Effector memory CD8-positive, alpha-beta T cell (primary cell): ENCODE measurements around the gene ANTXR1.

Experiments
- ATAC-seq: fragments of 150-1000 bp; cut with Tn5 transposase; replicated peaks from 2 replicates; pipeline ENCODE4 v1.10.0; 2021; ENCODE audit warnings: mild to moderate bottlenecking, moderate library complexity
- DNase-seq, 3 experiments: peaks; one replicate each; pipeline ENCODE4 v3.0.0; 2021
- H3K27ac Mint-ChIP-seq, 2 donors: one replicate each; pipeline ENCODE4 v1.8.0; 2022; ENCODE audit warnings: mild to moderate bottlenecking in 2 of 2, mixed read lengths in 2 of 2, moderate library complexity in 2 of 2
- H3K27me3 Mint-ChIP-seq, 2 donors: one replicate each; pipeline ENCODE4 v1.8.0; 2022; ENCODE audit warnings: mixed read lengths in 2 of 2
- H3K36me3 Mint-ChIP-seq: one replicate; pipeline ENCODE4 v1.8.0; 2022; ENCODE audit warnings: mild to moderate bottlenecking, moderate library complexity, mixed read lengths; ENCODE audit not compliant: insufficient read depth
- H3K4me1 Mint-ChIP-seq, 2 donors: one replicate each; pipeline ENCODE4 v1.8.0; 2022; ENCODE audit warnings: low read depth in 2 of 2, mixed read lengths in 2 of 2
- H3K4me3 Mint-ChIP-seq, 2 donors: one replicate each; pipeline ENCODE4 v1.8.0; 2022; ENCODE audit warnings: mild to moderate bottlenecking in 2 of 2, mixed read lengths in 2 of 2, moderate library complexity in 2 of 2
- H3K9me3 Mint-ChIP-seq, 2 donors: one replicate each; pipeline ENCODE4 v1.8.0; 2022; ENCODE audit warnings: mixed read lengths in 2 of 2

Gene ANTXR1

GRCh38 chr2:69113627-69114026 lies 100.6 kb downstream of the ANTXR1 start:
- DNase-seq = no peak
- H3K4me1 Mint-ChIP-seq = no peaks in the 10 kb centered on the region

GRCh38 chr2:69114534-69114933 lies 101.6 kb downstream of the ANTXR1 start:
- H3K9me3 Mint-ChIP-seq = no peaks in the 10 kb centered on the region
- DNase-seq (no peak), ATAC-seq (no peak)
- H3K36me3 Mint-ChIP-seq = no peaks in the 10 kb centered on the region
- H3K27me3 Mint-ChIP-seq = peaks cover 24 to 56% of the 10 kb centered on the region in 2 donors
- no peaks in the 10 kb centered on the region for H3K4me1 Mint-ChIP-seq
- no peak overlapping the region for H3K27ac Mint-ChIP-seq
- H3K4me3 Mint-ChIP-seq = no peak overlapping the region

More at GRCh38 chr2:69113627-69114026, 100.6 kb downstream of the ANTXR1 start:
- Mint-ChIP-seq H3K27me3 (peaks cover 31 to 61% of the 10 kb centered on the region in 2 donors), H3K4me3 (no peak overlapping the region), H3K9me3 (no peaks in the 10 kb centered on the region), H3K36me3 (no peaks in the 10 kb centered on the region), H3K27ac (no peak overlapping the region)
- ATAC-seq = no peak

GRCh38 chr2:69116438-69116837 lies 103.5 kb downstream of the ANTXR1 start:
- Mint-ChIP-seq H3K4me3 (no peak overlapping the region), H3K36me3 (no peaks in the 10 kb centered on the region), H3K9me3 (no peaks in the 10 kb centered on the region), H3K27me3 (peaks cover 24 to 42% of the 10 kb centered on the region in 2 donors), H3K27ac (no peak overlapping the region), H3K4me1 (no peaks in the 10 kb centered on the region)
- no peak for DNase-seq
- no peak for ATAC-seq

DNA sequence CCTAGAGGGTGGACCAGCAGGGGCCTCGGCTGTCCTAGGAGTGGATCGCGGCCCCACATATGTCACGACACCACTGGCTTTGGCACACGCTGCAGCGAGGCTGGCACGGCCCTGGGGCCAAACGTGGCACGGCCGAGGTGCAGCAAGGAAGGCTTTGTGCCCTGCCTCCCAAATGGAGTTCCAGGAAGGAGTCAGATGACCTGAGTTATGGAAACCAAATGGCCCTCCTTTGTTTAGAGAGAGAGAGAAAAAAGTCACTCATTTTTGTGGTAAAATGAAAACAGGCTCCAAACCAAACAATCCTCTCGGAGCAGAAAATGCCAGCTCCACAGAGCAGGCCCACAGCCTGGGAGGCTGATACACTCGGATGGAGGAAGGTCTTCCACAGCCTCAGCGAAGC lies 105.6 kb downstream of the ANTXR1 start:
- H3K36me3 Mint-ChIP-seq = no peaks in the 10 kb centered on the region
- no peak overlapping the region for H3K4me3 Mint-ChIP-seq
- no peak for ATAC-seq
- DNase-seq = no peak
- H3K27me3 Mint-ChIP-seq = peaks cover 16 to 30% of the 10 kb centered on the region in 2 donors
- no peak overlapping the region for H3K27ac Mint-ChIP-seq
- H3K4me1 Mint-ChIP-seq = peaks cover 0 to 3% of the 10 kb centered on the region in 2 donors
- no peaks in the 10 kb centered on the region for H3K9me3 Mint-ChIP-seq

DNA sequence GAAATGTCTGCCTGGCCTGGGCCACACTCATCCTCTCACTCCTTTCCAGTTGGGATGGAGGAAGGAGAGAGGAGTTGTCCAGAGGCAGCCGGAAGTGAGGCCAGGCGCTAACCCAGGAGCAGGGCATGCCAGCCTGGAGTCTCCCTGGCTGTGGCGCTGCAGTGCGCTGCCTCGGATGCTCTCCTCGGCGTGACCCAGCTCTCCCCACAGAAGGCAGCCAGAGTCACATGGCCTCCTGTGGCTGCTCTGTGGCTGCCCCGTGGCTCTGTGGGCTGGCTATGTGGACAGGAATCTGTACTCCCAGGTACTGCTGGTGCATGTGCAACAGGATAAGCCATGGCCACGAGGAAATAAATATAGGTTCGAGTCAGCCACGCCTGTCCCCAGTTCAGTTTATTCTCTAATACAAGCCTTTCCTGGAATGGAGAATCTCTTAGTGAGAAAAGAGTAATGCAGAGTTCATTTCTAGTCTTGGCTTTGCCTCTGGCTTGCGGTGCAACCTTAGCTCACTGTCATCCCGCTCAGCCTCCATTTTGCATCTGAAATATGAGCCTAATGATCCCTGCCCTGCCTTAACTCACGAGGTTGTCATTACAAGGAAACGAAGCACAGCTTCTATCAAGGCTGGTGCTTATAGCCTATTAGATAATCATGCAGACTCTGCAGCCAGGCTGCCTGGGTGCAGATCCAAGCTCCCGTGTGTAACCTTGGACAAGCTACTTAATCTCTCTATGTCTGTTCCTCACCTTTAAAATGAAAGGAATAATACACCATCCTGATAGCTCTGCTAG lies 106.3 kb downstream of the ANTXR1 start:
- Mint-ChIP-seq H3K9me3 (no peaks in the 10 kb centered on the region), H3K4me3 (no peak overlapping the region), H3K27ac (no peak overlapping the region), H3K36me3 (no peaks in the 10 kb centered on the region), H3K27me3 (peaks cover 21 to 37% of the 10 kb centered on the region in 2 donors), H3K4me1 (peaks cover 0 to 3% of the 10 kb centered on the region in 2 donors)
- ATAC-seq (no peak), DNase-seq (no peak)

DNA sequence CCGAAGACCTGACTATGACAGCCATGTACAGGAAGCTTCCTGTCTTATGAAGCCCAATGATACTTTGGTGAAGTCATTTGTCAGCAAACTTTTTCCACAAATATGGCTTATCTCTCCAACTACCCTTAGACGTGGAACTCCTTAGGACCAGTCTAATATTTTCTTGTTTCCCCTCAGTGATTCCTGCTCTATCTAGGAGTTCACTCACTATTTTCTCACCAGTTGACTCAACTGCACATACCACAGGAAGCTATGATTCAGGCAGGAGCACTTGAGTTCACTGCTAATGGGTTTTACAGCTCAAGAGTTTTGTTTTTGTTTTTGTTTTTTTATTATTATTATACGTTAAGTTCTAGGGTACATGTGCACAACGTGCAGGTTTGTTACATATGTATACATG lies 109.3 kb downstream of the ANTXR1 start:
- Mint-ChIP-seq H3K36me3 (no peaks in the 10 kb centered on the region), H3K9me3 (no peaks in the 10 kb centered on the region), H3K4me3 (no peak overlapping the region), H3K4me1 (peaks cover 0 to 3% of the 10 kb centered on the region in 2 donors), H3K27ac (no peak overlapping the region), H3K27me3 (peaks cover 36 to 38% of the 10 kb centered on the region in 2 donors)
- ATAC-seq (no peak), DNase-seq (no peak)

- DNase-seq = no peak
Measured at GRCh38 chr2:69123182-69123581, 110.2 kb downstream of the ANTXR1 start.

DNA sequence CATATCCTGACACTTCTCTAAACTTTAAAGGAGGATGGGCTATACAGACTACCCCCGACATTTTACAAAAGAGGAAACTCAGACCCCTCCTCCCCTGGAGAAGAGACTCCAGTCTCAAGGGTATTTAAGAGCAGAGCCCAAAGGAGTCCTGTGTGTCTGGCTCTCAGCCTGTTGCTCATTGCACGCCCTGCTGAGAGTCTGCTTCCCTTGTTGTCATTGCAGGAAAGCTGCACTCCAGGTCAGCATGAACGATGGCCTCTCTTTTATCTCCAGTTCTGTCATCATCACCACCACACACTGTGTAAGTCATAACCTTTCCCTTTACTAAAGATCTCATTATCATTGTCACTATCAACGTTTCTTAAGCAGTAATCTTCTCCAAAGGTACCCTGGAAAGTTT lies 111.4 kb downstream of the ANTXR1 start:
- Mint-ChIP-seq H3K27ac (no peak overlapping the region), H3K4me1 (peaks cover 0 to 3% of the 10 kb centered on the region in 2 donors), H3K36me3 (no peaks in the 10 kb centered on the region), H3K4me3 (no peak overlapping the region), H3K9me3 (no peaks in the 10 kb centered on the region), H3K27me3 (peaks cover 36 to 43% of the 10 kb centered on the region in 2 donors)
- ATAC-seq = no peak
- no peak for DNase-seq

More at GRCh38 chr2:69123182-69123581, 110.2 kb downstream of the ANTXR1 start:
- H3K36me3 Mint-ChIP-seq = no peaks in the 10 kb centered on the region
- no peak overlapping the region for H3K4me3 Mint-ChIP-seq
- H3K9me3 Mint-ChIP-seq = no peaks in the 10 kb centered on the region
- no peak for ATAC-seq
- peaks cover 0 to 3% of the 10 kb centered on the region in 2 donors for H3K4me1 Mint-ChIP-seq
- peaks cover 42 to 43% of the 10 kb centered on the region in 2 donors for H3K27me3 Mint-ChIP-seq
- no peak overlapping the region for H3K27ac Mint-ChIP-seq

DNA sequence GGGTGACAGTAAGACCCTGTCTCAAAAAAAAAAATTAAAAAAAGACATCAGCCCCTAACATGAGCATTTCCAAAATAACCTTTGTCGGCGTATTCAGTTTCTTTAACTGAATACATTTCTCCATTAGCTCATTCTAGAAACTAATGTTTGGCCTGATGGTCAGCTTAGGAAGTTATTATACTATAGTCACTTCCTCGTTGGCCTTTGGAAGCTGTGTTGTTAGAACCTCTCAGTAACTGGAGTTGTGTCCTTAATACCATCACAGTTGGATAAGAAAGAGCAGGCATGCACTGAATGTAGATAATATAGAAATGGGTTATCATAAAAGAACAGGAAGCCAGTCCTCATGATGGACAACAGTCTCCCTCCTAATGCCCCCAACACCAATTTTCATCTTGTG lies 112.8 kb downstream of the ANTXR1 start:
- Mint-ChIP-seq H3K27ac (no peak overlapping the region), H3K4me1 (peaks cover 0 to 3% of the 10 kb centered on the region in 2 donors), H3K36me3 (no peaks in the 10 kb centered on the region), H3K27me3 (peaks cover 36 to 43% of the 10 kb centered on the region in 2 donors), H3K4me3 (no peak overlapping the region), H3K9me3 (no peaks in the 10 kb centered on the region)
- no peak for DNase-seq
- ATAC-seq = no peak

DNA sequence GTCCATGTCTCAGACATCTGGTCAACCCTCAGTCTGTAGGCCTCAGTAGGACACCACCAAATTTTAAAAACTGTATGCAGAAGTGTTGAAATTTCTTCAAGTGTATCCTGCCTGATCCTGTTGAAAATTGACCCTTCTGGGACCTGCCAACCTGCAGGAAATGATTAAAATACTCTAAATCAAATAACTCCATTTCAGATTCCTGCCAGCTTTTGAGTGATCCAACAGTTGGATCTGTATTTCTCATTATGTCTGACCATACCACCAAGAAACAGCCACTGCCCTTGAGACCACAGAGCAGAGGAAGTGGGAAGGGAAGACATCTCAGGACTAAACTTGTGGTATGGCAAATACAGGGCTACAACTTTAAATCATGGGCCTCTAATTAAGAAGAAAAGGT lies 113.4 kb downstream of the ANTXR1 start:
- Mint-ChIP-seq H3K9me3 (no peaks in the 10 kb centered on the region), H3K4me3 (no peak overlapping the region), H3K4me1 (peaks cover 0 to 3% of the 10 kb centered on the region in 2 donors), H3K27ac (no peak overlapping the region), H3K36me3 (no peaks in the 10 kb centered on the region), H3K27me3 (peaks cover 38% of the 10 kb centered on the region in 2 donors)
- ATAC-seq (no peak), DNase-seq (no peak)

- ATAC-seq (no peak), DNase-seq (no peak)
- no peaks in the 10 kb centered on the region for H3K4me1 Mint-ChIP-seq
- no peak overlapping the region for H3K4me3 Mint-ChIP-seq
- H3K9me3 Mint-ChIP-seq = no peaks in the 10 kb centered on the region
- peaks cover 32 to 35% of the 10 kb centered on the region in 2 donors for H3K27me3 Mint-ChIP-seq
- H3K27ac Mint-ChIP-seq = no peak overlapping the region
- no peaks in the 10 kb centered on the region for H3K36me3 Mint-ChIP-seq
Measured at GRCh38 chr2:69131452-69131851, 118.5 kb downstream of the ANTXR1 start.

DNA sequence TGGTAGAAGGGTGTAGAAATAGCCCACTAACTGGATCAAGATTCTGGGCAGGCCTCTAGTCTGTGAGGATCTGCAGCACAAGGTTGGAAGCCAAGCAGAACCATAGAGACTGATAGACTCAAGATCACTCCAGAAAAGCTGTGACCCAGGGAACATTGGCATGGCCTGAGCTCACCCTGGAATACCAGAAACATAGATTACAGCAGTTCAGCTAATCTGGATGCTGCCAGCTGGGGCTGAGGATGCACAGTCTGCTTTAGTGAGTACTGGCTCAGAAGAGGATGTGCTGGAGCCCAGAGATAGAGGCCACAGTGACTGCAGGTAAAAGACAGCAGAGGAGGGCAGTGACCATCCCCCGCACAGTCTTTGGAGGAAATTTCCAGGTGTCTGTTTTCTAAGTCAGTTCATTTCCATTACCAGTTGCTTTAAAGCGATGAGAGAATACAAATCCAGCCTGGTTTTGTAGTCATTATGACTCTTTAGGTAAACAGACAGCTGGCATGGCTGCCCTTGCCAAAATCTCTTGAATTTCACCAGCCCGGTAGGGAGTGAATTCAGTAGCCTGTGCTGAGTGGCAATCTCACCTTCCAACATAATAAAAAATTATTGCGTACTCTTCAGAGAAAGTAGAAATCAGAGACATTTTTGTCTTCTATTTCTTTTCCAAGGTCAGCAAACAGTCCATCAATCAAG lies 119.2 kb downstream of the ANTXR1 start:
- no peak for ATAC-seq
- Mint-ChIP-seq H3K27ac (no peak overlapping the region), H3K4me1 (no peaks in the 10 kb centered on the region), H3K9me3 (no peaks in the 10 kb centered on the region), H3K4me3 (no peak overlapping the region), H3K27me3 (peaks cover 32 to 35% of the 10 kb centered on the region in 2 donors), H3K36me3 (no peaks in the 10 kb centered on the region)
- no peak for DNase-seq

GRCh38 chr2:69132960-69133590 lies 120.1 kb downstream of the ANTXR1 start:
- Mint-ChIP-seq H3K36me3 (no peaks in the 10 kb centered on the region), H3K4me1 (no peaks in the 10 kb centered on the region), H3K9me3 (no peaks in the 10 kb centered on the region), H3K27ac (no peak overlapping the region), H3K4me3 (no peak overlapping the region), H3K27me3 (peaks cover 28 to 31% of the 10 kb centered on the region in 2 donors)
- DNase-seq = no peak
- ATAC-seq = no peak
